Inflammatory macrophage treated with lipopolysaccharide for 4 hours (primary cell): Measurements from ENCODE around the gene ARID4A.
"Not testable (repeated sequence)": the region's sequence is repeated elsewhere in the genome, so short reads cannot be mapped to it uniquely, and the experiment has no call there.

ENCODE experiments used
- DNase-seq: peaks from one replicate; pipeline ENCODE4 v3.0.0-alpha.2; 2020

ARID4A gene, protein sequence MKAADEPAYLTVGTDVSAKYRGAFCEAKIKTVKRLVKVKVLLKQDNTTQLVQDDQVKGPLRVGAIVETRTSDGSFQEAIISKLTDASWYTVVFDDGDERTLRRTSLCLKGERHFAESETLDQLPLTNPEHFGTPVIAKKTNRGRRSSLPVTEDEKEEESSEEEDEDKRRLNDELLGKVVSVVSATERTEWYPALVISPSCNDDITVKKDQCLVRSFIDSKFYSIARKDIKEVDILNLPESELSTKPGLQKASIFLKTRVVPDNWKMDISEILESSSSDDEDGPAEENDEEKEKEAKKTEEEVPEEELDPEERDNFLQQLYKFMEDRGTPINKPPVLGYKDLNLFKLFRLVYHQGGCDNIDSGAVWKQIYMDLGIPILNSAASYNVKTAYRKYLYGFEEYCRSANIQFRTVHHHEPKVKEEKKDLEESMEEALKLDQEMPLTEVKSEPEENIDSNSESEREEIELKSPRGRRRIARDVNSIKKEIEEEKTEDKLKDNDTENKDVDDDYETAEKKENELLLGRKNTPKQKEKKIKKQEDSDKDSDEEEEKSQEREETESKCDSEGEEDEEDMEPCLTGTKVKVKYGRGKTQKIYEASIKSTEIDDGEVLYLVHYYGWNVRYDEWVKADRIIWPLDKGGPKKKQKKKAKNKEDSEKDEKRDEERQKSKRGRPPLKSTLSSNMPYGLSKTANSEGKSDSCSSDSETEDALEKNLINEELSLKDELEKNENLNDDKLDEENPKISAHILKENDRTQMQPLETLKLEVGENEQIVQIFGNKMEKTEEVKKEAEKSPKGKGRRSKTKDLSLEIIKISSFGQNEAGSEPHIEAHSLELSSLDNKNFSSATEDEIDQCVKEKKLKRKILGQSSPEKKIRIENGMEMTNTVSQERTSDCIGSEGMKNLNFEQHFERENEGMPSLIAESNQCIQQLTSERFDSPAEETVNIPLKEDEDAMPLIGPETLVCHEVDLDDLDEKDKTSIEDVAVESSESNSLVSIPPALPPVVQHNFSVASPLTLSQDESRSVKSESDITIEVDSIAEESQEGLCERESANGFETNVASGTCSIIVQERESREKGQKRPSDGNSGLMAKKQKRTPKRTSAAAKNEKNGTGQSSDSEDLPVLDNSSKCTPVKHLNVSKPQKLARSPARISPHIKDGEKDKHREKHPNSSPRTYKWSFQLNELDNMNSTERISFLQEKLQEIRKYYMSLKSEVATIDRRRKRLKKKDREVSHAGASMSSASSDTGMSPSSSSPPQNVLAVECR

DNA sequence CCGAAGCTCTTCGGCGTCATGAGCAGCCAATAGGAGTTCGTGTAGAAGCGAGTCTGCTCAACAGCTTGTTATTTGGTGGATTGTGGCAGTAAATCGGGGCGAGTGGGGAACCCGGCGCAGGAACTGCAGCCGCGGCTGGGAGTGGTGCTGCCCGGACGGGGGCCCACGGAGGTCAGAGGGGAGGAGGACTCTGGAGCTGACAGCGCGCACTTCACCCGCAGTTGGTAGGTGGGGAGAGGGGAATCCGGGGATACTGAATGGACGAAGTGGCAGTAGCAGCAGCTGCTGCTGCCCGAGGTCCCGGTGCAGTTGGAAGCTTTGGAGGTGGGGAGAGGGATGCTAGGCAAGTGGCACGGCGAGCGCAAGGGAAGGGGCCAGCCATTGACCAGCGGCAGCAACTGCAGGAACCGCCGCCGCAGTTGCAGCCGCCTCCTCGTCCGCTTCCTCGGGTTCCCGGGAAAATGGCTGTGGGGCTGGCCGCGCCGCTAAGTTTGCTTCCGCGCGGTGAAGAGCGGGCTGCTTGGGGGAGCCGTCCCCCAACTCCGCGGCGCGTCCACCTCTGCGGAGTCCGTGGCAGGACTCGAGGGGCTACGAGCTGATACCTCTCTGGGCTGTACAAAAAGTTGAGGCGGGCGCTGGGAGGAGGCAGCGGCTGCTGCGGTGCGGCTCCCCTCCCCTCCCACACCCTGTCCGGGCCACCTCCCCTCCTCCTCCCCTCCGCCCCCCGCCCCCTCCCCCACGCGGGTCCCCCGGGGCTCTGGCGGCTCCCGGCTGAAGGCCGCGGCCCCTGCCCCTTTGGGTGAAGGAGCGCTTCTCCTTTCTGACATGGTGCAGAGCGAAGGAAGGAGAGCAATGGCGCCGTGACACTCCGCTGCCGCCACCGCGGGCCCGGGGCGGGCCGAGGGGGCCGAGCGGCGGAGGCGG is at the start of gene ARID4A:
ARID4A (plus strand) TSS at position 79 of the 924 bp plus-strand sequence. CDS start 1,300 bp downstream, outside the sequence.
- peak; percentile 37 for DNase-seq

DNA sequence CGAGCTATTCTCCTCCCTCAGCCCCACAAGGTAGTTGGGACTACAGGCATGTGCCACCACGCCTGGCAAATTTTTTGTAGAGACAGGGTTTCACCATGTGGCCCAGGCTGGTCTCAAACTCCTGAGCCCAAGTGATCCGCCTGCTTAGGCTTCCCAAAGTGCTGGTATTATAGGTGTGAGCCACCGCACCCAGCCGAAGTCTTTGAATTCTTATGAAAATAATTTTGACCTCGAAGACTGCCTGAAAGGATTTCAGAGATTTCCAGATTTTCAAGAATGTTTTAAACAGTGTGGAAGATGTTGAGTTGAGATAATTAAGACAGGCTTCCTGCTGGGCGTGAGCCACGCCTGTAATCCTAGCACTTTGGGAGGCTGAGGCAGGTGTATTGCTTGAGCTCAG is 48.7 kb upstream of the ARID4A start:
- no peak for DNase-seq

DNA sequence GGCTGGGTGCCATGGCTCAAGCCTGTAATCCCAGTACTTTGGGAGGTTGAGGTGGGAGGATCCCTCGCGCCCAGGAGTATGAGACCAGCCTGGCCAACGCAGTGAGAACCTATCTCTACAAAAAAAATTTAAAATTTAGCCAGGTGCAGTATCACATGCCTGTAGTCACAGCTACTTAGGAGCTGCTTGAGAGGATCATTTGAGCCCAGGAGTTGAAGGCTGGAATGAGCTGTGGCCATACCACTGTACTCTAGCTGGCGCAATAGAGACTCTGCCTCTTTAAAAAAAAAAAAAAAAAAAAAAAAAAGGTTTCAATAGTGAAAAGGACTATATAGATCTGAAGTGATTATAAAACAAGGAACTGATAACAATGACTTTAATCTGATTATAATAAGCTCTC is 40.2 kb upstream of the ARID4A start:
- no peak for DNase-seq

DNA sequence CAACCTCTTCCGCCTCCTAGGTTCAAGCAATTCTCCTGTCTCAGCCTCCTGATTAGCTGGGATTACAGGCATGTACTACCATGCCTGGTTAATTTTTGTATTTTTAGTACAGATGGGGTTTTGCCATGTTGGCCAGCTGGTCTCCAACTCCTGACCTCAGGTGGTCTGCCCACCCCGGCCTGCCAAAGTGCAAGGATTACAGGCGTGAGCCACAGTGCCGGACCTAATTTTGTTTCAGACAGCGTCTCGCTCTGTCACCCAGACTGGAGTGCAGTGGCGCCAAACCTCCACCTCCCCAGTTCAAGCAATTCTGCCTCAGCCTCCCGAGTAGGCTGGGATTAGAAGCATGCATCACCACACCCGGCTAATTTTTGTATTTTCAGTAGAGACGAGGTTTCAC is 36.4 kb upstream of the ARID4A start:
- not testable (repeated sequence) for DNase-seq

DNA sequence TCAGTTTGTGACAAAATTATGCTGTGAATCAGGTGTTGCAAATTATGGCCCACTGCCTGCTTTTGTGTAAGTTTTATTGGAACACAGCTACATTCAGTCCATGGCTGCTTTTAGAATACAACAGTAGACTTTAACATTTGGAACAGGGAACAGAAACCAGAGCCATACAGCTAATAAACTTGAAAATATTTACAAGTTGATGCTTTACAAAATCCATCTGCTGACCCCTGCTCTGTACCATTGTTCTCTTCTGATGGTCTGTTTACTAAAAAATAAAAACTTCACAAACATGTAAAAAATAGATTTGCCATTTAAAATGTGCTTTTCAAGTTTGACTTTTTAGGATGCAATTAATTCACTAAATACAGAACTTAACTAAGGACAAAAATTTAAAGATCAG is 33.0 kb upstream of the ARID4A start:
- no peak for DNase-seq

DNA sequence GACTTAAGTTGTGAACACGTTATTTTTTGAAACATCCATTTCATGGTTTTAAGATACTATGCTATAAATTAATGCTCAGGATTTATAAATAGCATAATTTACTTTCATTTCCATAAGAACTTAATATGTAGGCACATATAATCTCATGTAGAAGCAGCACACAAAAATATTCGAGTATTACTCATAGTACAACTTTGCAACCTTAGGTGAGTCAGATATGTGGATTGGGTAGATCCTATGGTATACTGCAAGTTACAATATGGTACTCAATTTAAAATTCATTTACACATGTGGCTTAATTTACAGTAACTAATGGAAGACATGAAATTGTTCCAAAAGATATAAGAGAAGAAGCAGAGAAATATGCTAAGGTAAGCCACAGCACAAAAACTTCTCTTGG is 27.7 kb upstream of the ARID4A start:
- DNase-seq, result no peak

DNA sequence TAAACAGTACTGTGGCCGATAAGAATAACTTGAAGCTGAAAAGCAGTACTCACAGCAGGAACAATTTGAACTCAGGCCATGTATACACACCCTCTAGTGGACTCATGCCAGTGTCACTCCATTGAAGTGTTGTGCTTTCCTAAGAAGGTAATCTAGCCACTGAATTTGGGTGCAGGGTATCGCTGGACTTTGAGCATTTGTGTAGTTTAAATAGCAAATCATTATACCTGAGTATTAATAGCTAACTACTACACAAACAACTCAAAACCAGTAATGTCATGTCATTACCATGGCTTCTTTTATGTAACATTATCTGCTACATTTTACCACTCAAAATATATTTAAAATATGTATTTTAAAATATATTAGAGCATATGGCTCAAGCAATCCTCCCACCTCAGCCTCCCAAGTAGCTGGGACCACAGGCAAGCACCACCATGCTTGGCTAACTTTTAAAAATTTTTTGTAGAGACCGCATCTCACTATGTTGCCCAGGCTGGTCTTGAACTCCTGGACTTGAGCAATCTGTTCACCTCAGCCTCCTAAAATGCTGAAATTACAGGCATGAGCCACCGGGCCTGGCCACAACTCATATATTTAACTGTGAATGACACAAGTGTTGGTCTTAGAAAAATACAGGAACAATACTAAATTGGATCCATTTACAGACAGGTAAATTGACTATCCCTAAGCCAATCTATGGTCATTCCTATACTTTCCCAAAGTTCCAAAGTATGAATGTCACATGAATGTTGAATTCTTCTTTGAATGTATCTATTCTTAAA is 25.6 kb upstream of the ARID4A start:
- no peak for DNase-seq

DNA sequence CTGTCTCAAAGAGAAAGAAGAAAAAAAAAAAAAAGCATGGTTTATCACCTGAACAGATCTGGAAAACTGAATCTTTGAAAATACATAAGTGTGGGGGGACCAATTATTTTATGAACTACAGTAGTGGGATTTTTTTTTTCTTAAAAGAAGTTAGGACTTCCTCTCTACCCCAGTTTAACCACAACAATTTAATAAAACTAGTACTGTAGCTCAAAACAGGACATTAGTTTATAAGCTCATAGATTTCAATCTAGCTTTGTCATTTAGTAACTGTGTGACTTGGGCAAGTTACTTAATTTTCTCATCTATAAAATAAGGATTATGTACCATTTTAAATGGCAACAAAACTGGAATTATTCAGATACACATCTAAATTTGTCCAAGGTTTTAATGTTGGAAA is 23.5 kb upstream of the ARID4A start:
- no peak for DNase-seq

DNA sequence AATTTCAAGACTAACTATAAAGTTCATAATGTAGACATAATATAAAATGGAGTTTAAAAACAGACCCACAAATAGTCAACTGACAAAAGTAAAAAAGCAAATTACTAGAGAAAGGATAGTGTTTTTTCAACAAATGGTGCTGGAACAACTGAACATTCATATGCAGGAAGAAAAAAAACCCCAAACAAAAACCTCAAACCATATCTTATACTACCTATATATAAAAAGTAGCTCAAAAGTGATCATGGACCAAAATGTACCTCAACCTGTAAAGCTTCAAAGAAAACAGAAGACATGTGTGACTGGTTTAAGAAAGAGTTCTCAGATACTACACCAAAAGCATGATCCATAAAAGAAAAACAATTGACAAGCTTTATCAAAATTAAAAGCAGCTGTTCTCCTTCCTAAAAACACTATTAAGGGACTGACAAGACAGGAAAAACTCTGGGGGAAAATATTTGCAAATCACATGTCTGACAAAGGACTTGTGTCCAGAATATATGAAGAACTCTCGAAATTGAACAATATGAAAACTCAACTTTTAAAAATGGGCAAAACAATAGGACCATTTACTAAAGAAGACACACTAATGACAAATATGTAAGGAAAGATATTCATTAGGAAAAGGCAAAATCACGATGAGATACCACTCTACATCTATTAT is 22.7 kb upstream of the ARID4A start:
- DNase-seq, result no peak

DNA sequence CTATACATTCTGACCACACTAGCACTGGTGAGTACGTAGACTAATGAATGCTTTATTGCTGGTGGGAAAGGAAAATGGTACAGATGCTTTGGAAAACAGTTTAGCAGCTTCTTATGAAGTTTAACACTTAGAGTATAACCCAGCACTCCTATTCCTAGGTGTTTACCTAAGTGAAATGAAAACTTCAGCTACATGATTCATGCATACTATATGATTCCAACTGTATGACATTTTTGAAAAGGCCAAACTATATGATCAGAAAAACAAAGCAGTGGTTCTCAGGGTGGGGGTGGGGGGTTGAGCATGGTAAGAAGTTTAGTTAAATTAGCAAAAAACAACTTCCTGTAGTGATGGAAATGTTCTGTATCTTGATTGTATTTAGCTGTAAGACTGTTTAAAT is 22.1 kb upstream of the ARID4A start:
- no peak for DNase-seq

DNA sequence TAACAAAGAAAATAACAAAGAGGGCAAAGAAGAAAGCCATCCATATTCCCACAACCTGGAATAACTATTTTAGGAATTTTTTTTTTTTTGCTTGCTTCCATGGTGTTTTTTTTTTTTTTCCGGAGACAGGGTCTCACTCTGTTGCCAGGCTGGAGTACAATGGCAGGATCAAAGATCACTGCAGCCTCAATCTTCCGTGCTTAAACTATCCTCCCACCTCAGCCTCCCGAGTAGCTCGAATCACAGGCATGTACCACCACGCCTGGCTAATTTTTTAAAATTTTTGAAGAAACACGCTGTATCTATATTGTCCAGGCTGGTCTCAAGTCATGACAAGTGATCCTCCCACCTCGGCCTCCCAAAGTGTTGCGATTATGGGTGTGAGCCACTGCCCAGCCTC is 20.2 kb upstream of the ARID4A start:
- no peak for DNase-seq

DNA sequence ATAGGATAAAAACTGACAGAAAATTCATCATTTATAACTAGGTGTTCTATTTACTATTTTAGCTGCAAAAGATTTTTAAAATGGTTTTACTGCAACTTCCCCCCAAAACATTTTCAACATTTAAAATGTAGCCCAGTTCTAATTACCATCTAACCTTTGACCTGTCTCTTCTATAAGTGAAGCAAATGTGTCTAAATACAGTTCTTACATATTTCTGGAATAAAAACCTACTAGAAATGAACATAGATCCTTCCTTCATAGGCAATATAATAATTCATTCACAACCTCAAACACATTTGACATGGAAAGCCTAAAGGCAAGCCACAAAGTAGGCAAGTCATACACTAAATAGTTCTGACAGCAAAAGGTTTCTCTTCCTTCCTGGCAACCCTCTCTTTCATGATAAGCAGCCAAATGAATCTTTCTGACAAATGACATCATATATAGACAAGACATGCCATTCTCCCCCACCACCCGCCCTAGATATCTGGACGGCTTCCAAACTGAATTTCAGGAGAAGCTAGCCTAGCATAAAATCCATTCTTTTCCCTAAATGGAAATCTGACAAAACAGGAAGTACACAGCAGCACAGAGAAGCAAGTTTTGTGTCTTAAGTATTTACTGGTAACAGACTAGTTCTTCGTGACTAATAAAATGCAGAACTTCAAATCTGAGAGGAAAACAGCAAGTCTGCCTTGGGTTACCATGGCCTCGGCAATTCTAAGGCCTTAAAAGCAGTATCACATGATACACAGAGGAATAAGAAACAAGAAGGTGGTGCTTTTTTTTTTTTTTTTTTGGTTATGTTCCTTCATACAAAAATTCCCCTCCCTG is 17.2 kb upstream of the ARID4A start:
- peak; percentile 96 for DNase-seq

DNA sequence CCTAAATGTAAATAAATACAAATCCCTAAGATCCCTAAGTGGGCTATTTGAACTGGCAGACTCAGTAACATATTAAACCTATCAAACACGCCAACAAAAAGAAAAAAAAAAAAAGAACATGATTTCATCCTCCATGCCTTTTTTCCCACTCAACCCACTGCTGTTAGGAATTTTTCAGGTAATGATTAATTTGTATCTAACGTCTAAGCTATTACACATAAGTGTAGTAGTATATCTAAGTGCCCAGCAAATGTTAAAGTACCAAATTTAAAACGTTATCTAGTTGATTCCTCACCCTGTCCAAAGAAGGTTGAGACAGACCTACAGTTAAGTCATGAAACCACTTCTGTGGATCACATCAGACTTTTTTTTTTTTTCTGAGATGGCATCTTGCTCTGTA is 16.4 kb upstream of the ARID4A start:
- DNase-seq, result peak; percentile 18

DNA sequence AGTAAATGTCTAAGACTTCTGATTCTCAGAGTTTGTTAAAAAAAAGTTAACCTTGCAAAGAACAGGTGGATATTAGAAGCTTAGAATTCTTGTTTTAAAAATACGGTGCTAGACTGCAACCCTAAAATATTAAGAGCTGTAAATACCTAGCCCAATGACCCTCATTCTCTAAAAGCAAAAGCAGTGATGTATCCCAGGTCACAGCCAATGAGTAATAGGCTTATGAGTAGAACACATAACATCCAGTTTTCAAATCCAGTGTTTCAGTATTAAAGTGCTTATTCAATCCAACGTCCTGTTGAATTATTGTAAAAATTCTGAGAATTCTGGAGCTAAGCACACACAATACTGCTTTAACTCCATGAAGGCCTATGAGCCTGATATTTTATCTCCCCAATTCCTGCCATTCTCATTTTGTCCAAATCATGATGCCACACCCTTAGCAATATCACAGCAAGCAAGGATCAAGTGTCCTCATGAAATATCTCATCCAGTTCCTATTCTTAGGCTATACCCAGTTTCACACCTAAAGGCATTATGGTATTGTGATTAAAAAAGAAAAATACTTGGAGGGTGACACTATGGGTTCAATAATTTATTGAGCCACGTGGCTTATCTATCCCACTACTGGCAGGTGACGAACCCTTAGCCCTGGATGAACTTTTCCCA is 15.3 kb upstream of the ARID4A start:
- peak; percentile 18 for DNase-seq

DNA sequence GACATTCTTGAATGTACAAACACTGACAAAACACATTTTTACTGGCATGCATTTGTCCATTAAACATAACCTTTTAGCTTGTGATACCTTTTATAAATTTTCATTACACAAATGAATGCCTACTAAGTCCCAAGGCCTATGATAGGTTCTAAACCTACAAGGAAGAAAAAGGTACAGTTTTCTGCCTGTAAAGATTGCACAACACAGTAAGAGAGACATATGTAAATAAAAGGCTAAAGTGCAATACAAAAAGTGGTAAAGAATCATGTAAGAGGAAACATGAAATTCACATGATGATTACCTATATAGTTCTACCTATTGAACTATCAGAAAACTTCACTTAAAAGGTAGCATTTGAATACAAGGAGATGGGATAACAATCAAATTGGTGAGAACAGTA is 14.6 kb upstream of the ARID4A start:
- no peak for DNase-seq

DNA sequence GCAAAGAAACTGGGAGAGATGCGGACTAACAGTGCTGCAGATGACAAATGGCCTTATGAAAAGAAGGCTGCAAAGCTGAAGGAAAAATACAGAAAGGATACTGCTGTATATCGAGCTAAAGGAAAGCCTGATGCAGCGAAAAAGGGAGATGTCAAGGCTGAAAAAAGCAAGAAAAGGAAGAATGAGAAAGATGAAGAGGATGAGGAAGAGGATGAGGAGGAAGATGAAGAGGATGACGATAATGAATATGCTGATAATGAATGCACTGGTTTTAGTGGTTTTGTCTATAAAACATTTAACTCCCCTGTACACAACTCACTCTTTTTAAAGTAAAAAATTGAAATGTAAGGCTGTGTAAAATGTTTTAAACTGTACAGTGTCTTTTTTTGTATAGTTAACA is 13.2 kb upstream of the ARID4A start:
- DNase-seq, result no peak

DNA sequence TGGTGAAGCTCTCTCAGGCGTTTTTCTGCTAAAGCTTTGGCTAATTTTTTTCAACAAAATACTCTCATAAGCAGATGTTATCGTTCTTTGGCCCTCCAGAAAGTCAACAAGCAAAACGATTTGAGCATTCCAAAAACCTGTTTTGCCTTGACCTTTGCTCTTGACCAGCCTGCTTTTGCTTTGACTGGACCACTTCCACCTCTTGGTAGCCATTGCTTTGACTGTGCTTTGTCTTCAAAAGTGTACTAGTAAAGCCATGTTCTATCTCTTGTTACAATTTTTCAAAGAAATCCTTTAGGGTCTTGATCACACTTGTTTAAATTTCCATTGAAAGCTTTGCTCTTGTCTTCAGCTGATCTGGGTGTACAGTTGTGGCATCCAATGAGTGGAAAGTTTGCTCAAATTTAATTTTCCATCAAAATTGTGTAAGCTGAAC is 10.7 kb upstream of the ARID4A start:
- DNase-seq, result no peak

DNA sequence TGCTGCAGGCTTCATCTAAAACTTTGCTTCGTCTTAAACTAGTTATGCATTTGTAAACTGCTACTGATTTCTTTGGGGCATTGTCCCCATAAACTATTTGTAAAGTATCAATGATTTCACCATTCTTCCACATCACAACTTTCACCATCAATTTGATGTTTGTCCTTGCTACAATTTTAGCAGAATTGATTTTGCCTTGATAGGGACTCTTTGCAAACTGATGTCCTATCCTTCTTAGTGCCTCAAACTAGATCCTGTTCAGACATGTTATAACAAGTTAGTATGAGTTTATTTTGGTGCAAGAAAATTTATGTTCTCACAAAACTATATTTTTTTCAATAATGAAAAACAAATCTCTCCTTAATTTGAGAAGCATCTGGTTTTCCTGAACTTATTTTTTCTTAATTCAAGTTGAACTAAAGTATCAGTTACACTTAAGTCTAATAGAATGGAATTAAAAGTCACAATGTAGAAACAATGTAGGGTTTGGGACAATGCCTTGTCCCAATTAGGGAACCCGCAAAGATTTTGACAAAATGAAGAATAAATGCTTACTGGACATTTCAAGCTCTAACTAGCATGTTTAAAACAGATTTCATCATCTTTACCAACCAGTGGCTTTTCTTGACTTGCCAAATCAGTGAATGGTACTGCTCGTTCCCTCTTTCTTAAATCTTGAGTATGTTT is 10.1 kb upstream of the ARID4A start:
- peak; percentile 13 for DNase-seq

DNA sequence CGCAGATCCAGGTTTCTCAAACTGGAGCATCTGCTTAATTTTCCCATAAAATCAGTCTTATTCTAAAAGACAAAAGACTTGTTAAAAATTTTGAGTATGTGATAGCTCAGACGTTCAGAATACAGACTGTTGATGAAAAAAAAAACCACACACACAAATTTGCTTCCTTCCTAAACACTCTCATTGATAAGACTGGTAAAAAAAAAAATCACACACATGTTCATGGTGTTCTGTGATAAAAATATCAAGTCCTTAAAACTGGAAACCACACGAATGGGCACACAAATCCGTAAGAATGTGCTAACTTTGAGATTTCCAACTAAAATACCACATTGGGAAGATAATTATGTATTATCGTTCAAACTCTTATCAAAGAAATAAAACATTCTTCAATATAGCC is 6.7 kb upstream of the ARID4A start:
- no peak for DNase-seq
